GM18505 (cell line): ENCODE measurements around the gene MAP3K20.
"Not testable (repeated sequence)": the region's sequence is repeated elsewhere in the genome, so short reads cannot be mapped to it uniquely, and the experiment has no call there.

ENCODE experiments used
- ATAC-seq: cut with Tn5 transposase; IDR thresholded peaks from one replicate; pipeline ENCODE4 v1.9.1; 2021; ENCODE audit not compliant: unreplicated experiment
- POLR2A ChIP-seq: IDR thresholded peaks from 4 replicates; pipeline ENCODE4 v1.6.1; 2011; ENCODE audit warnings: borderline replicate concordance; ENCODE audit not compliant: insufficient read depth, insufficient read length; ENCODE audit errors: extremely low read depth

The MAP3K20 gene

DNA sequence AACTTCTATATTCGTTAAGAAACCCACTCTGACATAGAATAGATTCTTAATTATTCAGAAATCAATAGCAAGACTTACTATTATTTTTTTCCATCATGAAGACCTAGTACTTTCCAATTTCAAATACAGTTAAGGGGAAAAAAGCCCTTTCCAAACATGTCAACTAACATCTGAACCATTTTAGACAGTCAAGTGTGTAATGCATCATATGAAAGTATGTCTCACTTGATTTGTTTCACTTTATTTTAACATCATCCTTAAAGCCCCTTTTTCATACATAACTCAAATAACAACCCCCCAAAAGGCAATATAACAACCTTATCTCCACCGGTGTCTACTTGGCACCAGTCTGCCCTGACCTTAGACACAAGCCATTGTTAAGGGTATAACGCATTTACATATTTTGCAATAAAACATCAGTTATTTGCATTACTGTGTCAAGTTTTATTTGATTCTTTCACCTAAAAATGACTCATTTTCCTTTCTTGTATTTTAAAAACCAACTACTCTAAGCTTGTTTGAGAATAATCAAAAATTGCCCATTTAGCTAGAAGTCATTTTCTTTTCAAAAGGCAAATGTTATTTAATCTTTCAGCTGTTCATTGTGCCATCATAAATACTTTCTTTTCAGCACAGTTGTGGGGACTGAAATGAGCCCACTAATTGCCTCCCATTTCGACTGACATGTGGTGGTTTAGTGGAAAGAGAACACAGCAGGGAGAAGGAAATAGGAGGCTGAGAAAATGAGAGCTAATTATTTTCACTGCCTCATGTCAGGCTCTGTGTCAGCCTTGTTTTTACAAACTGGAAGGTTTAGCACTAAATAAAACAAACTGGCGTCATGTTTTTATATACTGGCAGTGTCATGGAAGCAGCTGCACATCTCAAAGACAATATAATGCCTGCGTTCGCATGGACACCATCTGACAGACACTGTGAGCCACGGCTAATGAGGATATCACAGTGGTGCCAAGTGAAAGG, 174.3 kb downstream of the MAP3K20 start:
- TF ChIP-seq POLR2A = no peak
- ATAC-seq = no peak

GRCh38 chr2:173251225-173251624, 175.6 kb downstream of the MAP3K20 start:
- ATAC-seq = no peak
- no peak for TF ChIP-seq POLR2A

GRCh38 chr2:173252581-173252980, 176.9 kb downstream of the MAP3K20 start:
- no peak for TF ChIP-seq POLR2A
- ATAC-seq = no peak

DNA sequence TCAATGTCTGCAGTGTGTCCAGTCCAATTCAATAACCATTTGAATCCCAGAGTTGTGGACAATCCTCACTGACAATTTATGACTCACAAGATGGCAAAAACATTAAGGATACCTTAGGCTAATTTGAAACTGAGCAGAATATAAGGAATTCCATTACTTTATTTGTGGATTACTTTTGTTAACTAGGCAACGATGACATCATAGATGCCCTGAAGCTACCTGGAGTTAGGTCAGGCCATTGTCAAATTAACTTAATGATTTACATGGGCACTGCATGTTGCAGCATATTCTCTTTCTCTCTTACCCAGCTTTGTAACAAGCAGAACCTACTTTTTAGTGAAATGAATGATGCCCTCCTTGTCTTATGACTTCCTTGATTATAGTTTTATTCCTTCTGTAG, 179.0 kb downstream of the MAP3K20 start:
- no peak for ATAC-seq
- TF ChIP-seq POLR2A = no peak

GRCh38 chr2:173258701-173259100, 183.1 kb downstream of the MAP3K20 start:
- ATAC-seq = no peak
- no peak for TF ChIP-seq POLR2A

GRCh38 chr2:173262356-173262755, 186.7 kb downstream of the MAP3K20 start:
- ATAC-seq = not testable (repeated sequence)

DNA sequence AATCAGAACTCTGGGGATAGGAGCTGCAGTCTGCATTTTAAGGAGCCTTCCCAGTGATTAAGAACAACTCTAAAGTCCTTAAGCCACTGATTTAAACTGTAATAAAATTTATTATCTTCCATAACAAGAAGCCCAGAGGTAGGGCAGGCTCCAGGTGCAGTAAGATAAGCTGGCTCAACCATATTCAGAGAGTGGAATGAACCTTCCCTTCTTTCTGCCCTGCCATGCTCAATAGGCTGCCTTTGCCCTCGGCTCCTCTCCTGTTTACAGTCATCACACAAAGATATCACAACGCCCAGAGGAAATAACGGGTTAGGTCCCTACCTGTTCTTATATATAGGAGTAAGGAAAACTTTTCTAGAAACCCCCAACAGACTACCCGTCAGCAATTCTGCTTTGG, 188.5 kb downstream of the MAP3K20 start:
- ATAC-seq = no peak
- TF ChIP-seq POLR2A = no peak

GRCh38 chr2:173264603-173265366, 189.1 kb downstream of the MAP3K20 start:
- no peak for TF ChIP-seq POLR2A
- ATAC-seq = peak; percentile 98

DNA sequence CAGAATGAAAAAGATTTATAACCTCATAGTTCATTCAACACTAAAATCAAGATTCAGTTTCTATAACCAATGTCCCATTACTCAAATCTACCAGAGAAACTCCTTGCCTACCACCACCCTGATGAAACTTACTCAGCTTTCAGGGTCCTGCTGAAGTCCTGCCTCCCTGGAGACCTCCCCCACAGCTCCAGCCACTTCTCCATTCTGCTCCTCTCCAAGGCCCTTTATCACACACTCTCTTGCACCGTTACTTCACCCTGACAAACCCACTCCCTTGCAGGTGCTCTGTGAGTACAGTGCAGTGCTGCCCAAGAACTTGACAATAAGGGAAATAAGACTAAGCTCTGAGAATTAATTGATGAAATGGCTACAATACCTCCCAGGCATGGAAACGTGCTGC, 195.5 kb downstream of the MAP3K20 start:
- no peak for ATAC-seq
- TF ChIP-seq POLR2A = no peak

DNA sequence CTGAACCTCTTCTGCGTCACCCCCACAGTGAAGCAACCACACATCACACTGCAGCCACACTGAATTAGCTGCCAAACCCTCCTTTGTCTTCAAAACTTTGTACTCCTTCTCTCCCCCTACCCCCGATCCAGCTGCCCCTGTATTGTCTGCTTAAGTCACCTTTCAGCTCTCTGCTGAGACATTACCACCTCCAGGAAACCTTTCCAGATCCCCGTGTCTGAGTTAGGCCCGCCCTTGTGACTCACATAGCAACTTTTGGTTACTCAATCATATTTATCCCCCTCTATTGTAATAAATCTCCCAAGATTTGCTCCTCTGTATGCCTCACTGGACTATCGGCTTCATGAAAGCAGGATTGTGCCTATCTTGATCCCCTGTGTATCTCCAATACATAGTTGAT, 196.2 kb downstream of the MAP3K20 start:
- TF ChIP-seq POLR2A = no peak
- no peak for ATAC-seq

- ATAC-seq = no peak
- no peak for TF ChIP-seq POLR2A
These were observed 197.2 kb downstream of the MAP3K20 start for GRCh38 chr2:173272849-173273248.

DNA sequence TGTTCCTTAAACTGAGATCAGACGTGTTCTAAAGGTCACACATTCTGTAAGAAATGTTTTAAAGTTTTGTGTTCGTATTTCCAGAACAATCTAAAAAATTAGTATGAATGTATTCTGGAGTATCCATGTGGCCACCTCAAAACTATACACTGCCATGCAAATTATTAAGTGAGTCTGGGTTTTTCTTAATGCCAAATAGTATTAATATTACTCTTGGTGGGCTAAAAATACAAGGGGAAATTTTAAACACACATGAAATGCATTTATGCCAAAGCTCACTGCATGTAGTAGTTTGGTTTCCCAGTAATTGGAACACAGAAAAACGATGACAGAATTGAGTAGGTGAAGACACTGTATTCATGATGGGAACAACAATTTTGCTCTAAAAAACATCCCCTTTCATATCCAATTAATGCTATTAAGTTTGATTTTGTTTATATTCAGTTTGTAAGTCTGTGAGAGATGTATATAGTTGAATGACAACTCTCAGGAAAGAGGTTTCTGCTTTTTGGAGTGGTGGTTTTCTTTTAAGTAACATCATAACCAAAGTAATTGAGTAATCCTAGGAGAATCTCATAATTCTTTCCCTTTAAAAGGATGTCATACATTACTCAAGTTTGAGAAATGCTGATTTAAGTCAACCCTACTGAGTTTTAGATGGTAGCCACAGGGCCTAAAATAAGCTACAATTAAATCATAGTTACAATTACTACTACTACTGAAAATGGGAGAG, 203.3 kb downstream of the MAP3K20 start:
- TF ChIP-seq POLR2A = no peak

DNA sequence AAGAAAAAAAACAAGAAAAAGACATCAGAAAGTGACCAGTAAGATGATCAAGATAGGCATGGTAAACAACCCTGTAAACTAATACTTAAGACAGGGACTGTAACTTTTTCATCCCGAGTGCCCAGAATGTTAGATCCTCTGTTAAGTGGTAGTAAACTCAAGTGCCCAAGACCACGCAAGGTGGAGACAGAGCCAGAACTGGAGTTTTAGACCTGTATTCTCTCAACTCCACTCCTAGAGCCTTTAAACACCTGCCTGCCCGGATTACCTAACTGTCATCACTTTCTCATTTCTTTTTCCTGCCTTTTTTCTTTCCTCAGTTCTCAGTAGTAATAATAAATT, 203.9 kb downstream of the MAP3K20 start:
- ATAC-seq = no peak
- no peak for TF ChIP-seq POLR2A

More for the DNA sequence above, 203.3 kb downstream of the MAP3K20 start:
- no peak for ATAC-seq

DNA sequence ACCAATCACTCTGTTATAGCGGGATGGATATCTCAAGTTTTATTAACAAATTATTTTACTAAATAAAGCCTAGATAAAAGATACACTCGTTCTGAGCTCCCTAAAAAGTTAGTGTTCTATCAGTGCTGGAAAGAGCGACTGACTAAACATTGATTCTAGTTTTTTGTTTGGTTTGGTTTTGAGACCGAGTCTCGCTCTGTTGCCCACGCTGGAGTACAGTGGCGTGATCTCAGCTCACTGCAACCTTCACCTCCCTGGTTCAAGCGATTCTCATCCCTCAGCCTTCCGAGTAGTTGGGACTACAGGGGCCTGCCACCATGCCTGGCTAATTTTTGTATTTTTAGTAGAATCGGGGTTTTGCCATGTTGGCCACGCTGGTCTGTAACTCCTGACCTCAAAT, 205.2 kb downstream of the MAP3K20 start:
- no peak for ATAC-seq
- TF ChIP-seq POLR2A = no peak

GRCh38 chr2:173281898-173282297, 206.3 kb downstream of the MAP3K20 start:
- not testable (repeated sequence) for ATAC-seq
